SIG-M5 treated with dmso at 0.1 percent for 504 hours (cell line): ENCODE measurements around the gene MMEL1.
"Not testable (repeated sequence)": the region's sequence is repeated elsewhere in the genome, so short reads cannot be mapped to it uniquely, and the experiment has no call there.

Experiments used
- DNase-seq: peaks from one replicate; lab custom pipeline; 2025; ENCODE audit not compliant: unreplicated experiment; lab: John Stamatoyannopoulos, UW

The MMEL1 gene

GRCh38 chr1:2580691-2581090 is 52.1 kb downstream of the MMEL1 start:
- DNase-seq: no peak

- no peak for DNase-seq
These were observed 54.1 kb downstream of the MMEL1 start for GRCh38 chr1:2578758-2579118.

GRCh38 chr1:2577565-2578075 is 55.2 kb downstream of the MMEL1 start:
- DNase-seq: not testable (repeated sequence)

- no peak for DNase-seq
These were observed 56.8 kb downstream of the MMEL1 start for GRCh38 chr1:2575801-2576663.

GRCh38 chr1:2574350-2574749 is 58.5 kb downstream of the MMEL1 start:
- no peak for DNase-seq

GRCh38 chr1:2573250-2573920 is 59.4 kb downstream of the MMEL1 start:
- no peak for DNase-seq

- no peak for DNase-seq
These were observed 61.5 kb downstream of the MMEL1 start for GRCh38 chr1:2571348-2571747.

GRCh38 chr1:2570332-2570731 is 62.5 kb downstream of the MMEL1 start:
- no peak for DNase-seq

GRCh38 chr1:2569703-2570102 is 63.1 kb downstream of the MMEL1 start:
- not testable (repeated sequence) for DNase-seq

- no peak for DNase-seq
These were observed 63.8 kb downstream of the MMEL1 start for GRCh38 chr1:2569060-2569459.

- not testable (repeated sequence) for DNase-seq
These were observed 64.5 kb downstream of the MMEL1 start for GRCh38 chr1:2568187-2568816.

GRCh38 chr1:2567083-2567679 is 65.6 kb downstream of the MMEL1 start:
- DNase-seq: no peak

- no peak for DNase-seq
These were observed 66.4 kb downstream of the MMEL1 start for GRCh38 chr1:2566101-2567045.

- DNase-seq: no peak
These were observed 67.9 kb downstream of the MMEL1 start for GRCh38 chr1:2564815-2565374.

GRCh38 chr1:2564006-2564814 is 68.6 kb downstream of the MMEL1 start:
- no peak for DNase-seq

- no peak for DNase-seq
These were observed 69.6 kb downstream of the MMEL1 start for GRCh38 chr1:2563205-2563604.

GRCh38 chr1:2561898-2562895 is 70.6 kb downstream of the MMEL1 start:
- DNase-seq: no peak

GRCh38 chr1:2561446-2561845 is 71.4 kb downstream of the MMEL1 start:
- DNase-seq: no peak
